Tibial nerve (tissue), 4 donors: ENCODE results near the gene CLASRP.

Experiments
- EP300 ChIP-seq, 2 donors: sonication (generic); formaldehyde crosslinking; IDR thresholded peaks; one replicate each; pipeline ENCODE4 v1.6.1; 2017; ENCODE audit warnings: antibody characterized with exemption in 2 of 2, mild to moderate bottlenecking in 1 of 2
- POLR2A ChIP-seq, 2 donors: fragments of 450-650 bp; IDR thresholded peaks; one replicate each; pipeline ENCODE4 v1.6.1; 2017; ENCODE audit warnings: antibody characterized with exemption in 2 of 2, mild to moderate bottlenecking in 2 of 2, moderate library complexity in 2 of 2
- TF ChIP-seq, protein P1 (sequence below), 5 experiments: fragments of 200-600 bp in 3 of 5; fragments of 450-650 bp in 2 of 5; sonication (generic) in 3 of 5; IDR thresholded peaks; one replicate each; pipeline ENCODE4 v1.5.1; 2016 to 2019; ENCODE audit warnings: antibody characterized with exemption in 5 of 5, mild to moderate bottlenecking in 3 of 5, moderate library complexity in 2 of 5

DNA sequence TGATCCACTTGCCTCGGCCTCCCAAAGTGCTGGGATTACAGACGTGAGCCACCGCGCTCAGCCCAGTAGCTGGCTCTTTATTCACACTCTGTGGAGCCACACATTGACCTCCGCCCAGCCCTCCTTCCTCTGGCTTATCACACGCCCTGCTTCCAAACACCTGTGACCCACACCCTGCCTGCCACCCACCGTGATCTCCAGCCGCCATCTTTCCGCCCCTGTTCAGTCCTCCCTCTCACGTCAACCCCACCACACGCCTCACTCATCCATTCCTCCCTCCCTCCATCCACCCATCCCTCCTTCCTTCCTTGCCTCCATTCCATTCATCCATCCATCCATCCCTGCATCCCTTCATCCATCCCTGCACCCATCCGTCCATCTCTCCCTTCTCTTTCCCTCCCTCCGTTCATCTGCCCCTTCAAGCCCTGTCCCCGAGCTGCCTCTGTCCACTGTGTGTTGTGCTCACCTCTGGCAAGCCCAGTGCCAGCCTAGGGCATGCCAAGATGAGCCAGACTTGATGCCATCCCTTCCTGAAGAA, 19.8 kb downstream of the CLASRP start:
- TF ChIP-seq, protein P1, sequence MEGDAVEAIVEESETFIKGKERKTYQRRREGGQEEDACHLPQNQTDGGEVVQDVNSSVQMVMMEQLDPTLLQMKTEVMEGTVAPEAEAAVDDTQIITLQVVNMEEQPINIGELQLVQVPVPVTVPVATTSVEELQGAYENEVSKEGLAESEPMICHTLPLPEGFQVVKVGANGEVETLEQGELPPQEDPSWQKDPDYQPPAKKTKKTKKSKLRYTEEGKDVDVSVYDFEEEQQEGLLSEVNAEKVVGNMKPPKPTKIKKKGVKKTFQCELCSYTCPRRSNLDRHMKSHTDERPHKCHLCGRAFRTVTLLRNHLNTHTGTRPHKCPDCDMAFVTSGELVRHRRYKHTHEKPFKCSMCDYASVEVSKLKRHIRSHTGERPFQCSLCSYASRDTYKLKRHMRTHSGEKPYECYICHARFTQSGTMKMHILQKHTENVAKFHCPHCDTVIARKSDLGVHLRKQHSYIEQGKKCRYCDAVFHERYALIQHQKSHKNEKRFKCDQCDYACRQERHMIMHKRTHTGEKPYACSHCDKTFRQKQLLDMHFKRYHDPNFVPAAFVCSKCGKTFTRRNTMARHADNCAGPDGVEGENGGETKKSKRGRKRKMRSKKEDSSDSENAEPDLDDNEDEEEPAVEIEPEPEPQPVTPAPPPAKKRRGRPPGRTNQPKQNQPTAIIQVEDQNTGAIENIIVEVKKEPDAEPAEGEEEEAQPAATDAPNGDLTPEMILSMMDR (IDR thresholded peaks at IDR 0.05): no peak
- TF ChIP-seq POLR2A (IDR thresholded peaks at IDR 0.05) (no peak), EP300 (IDR thresholded peaks at IDR 0.05) (no peak)
